OCI-LY3 (cell line): Measurements from ENCODE around the gene GKN2.

Experiments
- H2AFZ ChIP-seq: fragments of 200-600, 300-600 bp; shearing (Covaris generic); 2 replicates; pipeline ENCODE4 v1.6.0; 2014; ENCODE audit warnings: antibody characterized with exemption, low read depth, low read length
- H3K27ac ChIP-seq: fragments of 200-600, 300-600 bp; sonication (generic); 2 replicates; pipeline ENCODE4 v1.5.1; 2014; ENCODE audit warnings: mild to moderate bottlenecking, low read length, moderate library complexity, mixed read lengths
- H3K27me3 ChIP-seq: fragments of 200-600, 300-600 bp; sonication (generic); 2 replicates; pipeline ENCODE4 v1.6.1; 2014; ENCODE audit warnings: low read depth, low read length, mixed read lengths
- H3K36me3 ChIP-seq: fragments of 200-600, 300-600 bp; sonication (generic); replicated peaks from 2 replicates; pipeline ENCODE3; 2014; ENCODE audit warnings: low read depth, low read length, mixed read lengths
- H3K4me1 ChIP-seq: fragments of 300-600, 200-600 bp; sonication (generic); 2 replicates; pipeline ENCODE4 v1.6.1; 2014; ENCODE audit warnings: low read length, mixed read lengths
- H3K4me2 ChIP-seq: fragments of 200-600, 300-600 bp; sonication (generic); 2 replicates; pipeline ENCODE4 v1.6.1; 2014; ENCODE audit warnings: low read length, mixed read lengths
- H3K4me3 ChIP-seq: fragments of 300-600, 200-600 bp; sonication (generic); 2 replicates; pipeline ENCODE4 v1.5.1; 2014; ENCODE audit warnings: antibody characterized with exemption, mild to moderate bottlenecking, low read length, moderate library complexity
- H3K79me2 ChIP-seq: fragments of 300-600, 200-600 bp; shearing (Covaris generic); 2 replicates; pipeline ENCODE4 v1.6.1; 2014; ENCODE audit warnings: mild to moderate bottlenecking, low read length, mixed read lengths
- H3K9ac ChIP-seq: fragments of 300-600, 200-600 bp; shearing (Covaris generic); 2 replicates; pipeline ENCODE4 v1.6.0; 2014; ENCODE audit warnings: mild to moderate bottlenecking, low read length, moderate library complexity
- H3K9me3 ChIP-seq: fragments of 200-600, 300-600 bp; shearing (Covaris generic); 2 replicates; pipeline ENCODE4 v1.6.1; 2014; ENCODE audit warnings: low read length, mixed read lengths; ENCODE audit not compliant: insufficient read depth
- H4K20me1 ChIP-seq: fragments of 200-600, 300-600 bp; sonication (generic); 2 replicates; pipeline ENCODE4 v1.6.1; 2016; ENCODE audit warnings: low read length, mixed read lengths; ENCODE audit not compliant: insufficient read depth
- EZH2phosphoT487 ChIP-seq: fragments of 200-600 bp; shearing (Covaris generic); IDR thresholded peaks from 2 replicates; pipeline ENCODE4 v1.6.1; 2018; ENCODE audit warnings: antibody characterized with exemption, mixed run types, low read depth
- TF ChIP-seq, protein P1 (sequence below): fragments of 200-600, 300-600 bp; sonication (generic); IDR thresholded peaks from 2 replicates; pipeline ENCODE4 v1.5.1; 2014; ENCODE audit warnings: antibody characterized with exemption, low read length, low read depth

Gene GKN2, protein sequence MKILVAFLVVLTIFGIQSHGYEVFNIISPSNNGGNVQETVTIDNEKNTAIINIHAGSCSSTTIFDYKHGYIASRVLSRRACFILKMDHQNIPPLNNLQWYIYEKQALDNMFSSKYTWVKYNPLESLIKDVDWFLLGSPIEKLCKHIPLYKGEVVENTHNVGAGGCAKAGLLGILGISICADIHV

DNA sequence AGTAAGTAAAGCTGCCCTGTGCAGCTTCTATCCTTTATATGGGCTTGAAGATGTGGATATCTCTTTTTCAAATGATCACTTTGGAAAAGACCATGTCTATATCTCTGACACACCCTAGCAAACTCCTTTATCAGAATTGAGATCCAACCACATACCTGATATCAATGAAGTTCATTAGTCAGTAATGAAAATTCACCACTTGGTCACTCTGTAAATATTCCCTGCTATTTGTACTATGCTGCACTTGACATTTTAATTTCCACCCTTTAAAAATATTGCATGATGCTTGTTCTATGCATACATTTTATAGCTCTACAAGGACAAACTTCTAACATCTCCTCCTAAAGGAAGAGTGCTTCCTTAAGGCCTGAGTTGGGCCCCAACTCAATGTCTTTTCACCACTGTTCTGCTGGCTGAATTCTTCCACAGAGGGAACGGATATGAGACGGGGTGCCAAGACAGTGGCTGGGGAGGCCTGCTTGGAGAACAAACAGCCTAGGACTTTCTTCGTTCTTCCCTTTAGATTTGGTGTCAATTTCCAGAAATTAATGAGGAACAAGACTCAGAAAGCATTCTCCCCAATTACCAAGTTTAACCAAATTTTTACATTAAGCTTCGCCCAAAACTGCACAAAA, at the start of gene GKN2:
Gene GKN2, minus strand, starts transcription at position 7 of the 635 bp plus-strand sequence. CDS start 32 bp downstream, outside the sequence.
- TF ChIP-seq, protein P1, sequence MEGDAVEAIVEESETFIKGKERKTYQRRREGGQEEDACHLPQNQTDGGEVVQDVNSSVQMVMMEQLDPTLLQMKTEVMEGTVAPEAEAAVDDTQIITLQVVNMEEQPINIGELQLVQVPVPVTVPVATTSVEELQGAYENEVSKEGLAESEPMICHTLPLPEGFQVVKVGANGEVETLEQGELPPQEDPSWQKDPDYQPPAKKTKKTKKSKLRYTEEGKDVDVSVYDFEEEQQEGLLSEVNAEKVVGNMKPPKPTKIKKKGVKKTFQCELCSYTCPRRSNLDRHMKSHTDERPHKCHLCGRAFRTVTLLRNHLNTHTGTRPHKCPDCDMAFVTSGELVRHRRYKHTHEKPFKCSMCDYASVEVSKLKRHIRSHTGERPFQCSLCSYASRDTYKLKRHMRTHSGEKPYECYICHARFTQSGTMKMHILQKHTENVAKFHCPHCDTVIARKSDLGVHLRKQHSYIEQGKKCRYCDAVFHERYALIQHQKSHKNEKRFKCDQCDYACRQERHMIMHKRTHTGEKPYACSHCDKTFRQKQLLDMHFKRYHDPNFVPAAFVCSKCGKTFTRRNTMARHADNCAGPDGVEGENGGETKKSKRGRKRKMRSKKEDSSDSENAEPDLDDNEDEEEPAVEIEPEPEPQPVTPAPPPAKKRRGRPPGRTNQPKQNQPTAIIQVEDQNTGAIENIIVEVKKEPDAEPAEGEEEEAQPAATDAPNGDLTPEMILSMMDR = no peak
- no peak for TF ChIP-seq EZH2phosphoT487
- Histone ChIP-seq H3K27me3 (no peaks in the 10 kb centered on the region), H3K4me3 (no peak within 1 kb of the TSS), H3K9me3 (no peaks in the 10 kb centered on the region), H3K79me2 (no peaks in the 10 kb centered on the region), H3K36me3 (no peaks in the 10 kb centered on the region), H2AFZ (no peak within 1 kb of the TSS), H3K4me2 (peak within 1 kb of the TSS; percentile 39), H3K9ac (no peak within 1 kb of the TSS), H3K4me1 (peaks cover 25% of the 10 kb centered on the region), H3K27ac (no peak within 1 kb of the TSS), H4K20me1 (no peaks in the 10 kb centered on the region)

DNA sequence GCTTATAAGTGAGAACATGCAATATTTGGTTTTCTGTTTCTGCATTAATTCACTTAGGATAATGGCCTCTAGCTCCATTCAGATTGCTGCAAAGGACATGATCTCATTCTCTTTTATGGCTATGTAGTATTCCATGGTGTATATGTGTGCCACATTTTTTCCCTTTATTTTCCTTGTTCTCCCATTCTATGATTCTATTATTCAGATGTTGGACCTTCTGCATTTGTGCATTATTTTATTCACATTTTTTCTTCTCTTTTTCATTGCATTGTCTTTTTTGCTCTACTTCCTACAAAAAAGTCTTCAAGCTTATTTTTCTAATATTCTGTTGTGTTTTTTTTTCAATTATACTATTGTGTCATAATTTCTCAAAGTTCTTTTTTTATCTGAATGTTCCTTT, 49.2 kb upstream of the GKN2 start:
- no peak overlapping the region for H3K4me3 ChIP-seq

DNA sequence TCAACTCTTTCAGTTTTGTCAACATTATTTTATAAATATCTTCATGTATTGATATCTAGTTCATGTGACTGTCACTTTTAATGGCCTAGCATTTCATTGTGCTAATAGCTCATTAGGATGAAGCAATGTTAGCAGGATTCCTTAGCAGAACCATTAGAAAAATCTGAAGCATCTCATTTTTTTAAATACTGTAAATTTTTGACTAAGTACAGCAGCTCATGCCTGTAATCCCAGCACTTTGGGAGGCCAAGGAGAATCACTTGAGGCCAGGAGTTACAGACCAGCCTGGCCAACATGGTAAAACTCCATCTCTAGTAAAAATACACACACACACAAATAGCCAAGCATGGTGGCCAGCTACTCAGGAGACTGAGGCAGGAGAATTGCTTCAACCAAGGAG, 44.7 kb upstream of the GKN2 start:
- no peaks in the 10 kb centered on the region for H3K4me1 ChIP-seq
- H3K79me2 ChIP-seq = no peaks in the 10 kb centered on the region
- no peak overlapping the region for H3K9ac ChIP-seq
- no peaks in the 10 kb centered on the region for H3K9me3 ChIP-seq
- H3K4me2 ChIP-seq = no peak overlapping the region
- no peaks in the 10 kb centered on the region for H4K20me1 ChIP-seq
- no peak overlapping the region for H2AFZ ChIP-seq
- peaks cover 14% of the 10 kb centered on the region for H3K27me3 ChIP-seq
- TF ChIP-seq, protein P1 = no peak
- TF ChIP-seq EZH2phosphoT487 = no peak
- no peak overlapping the region for H3K27ac ChIP-seq
- no peak overlapping the region for H3K4me3 ChIP-seq
- H3K36me3 ChIP-seq = no peaks in the 10 kb centered on the region

More for the DNA sequence above, 49.2 kb upstream of the GKN2 start:
- Histone ChIP-seq H3K9ac (no peak overlapping the region), H3K9me3 (no peaks in the 10 kb centered on the region), H2AFZ (no peak overlapping the region), H3K4me1 (peaks cover 6% of the 10 kb centered on the region), H3K27me3 (peaks cover 4% of the 10 kb centered on the region; the same call in 1 of the 2 replicates), H3K79me2 (no peaks in the 10 kb centered on the region), H3K36me3 (no peaks in the 10 kb centered on the region), H4K20me1 (no peaks in the 10 kb centered on the region), H3K4me2 (no peak overlapping the region), H3K27ac (no peak overlapping the region)
- TF ChIP-seq EZH2phosphoT487 = no peak
- TF ChIP-seq, protein P1 = no peak

DNA sequence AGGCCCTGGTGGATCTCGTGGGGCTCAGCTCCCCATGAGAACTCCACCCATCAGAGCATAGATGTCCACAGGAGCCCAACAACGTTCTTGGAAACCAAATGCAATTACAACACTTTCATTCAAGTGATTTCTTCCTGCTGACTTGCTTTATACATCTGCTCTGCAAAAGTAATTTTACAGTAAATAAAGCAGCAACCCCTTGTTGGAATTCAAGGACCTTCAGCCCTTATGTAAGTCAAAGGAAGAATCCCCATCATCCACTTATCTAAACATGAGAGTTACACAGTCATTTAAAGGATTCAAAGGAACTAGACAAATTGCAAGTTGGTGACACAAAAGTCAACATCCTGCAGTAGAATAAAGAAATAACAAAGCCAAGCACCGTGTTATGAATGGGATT, 43.2 kb upstream of the GKN2 start:
- H3K79me2 ChIP-seq = no peaks in the 10 kb centered on the region
- H3K4me2 ChIP-seq = no peak overlapping the region
- no peaks in the 10 kb centered on the region for H3K4me1 ChIP-seq
- peaks cover 14% of the 10 kb centered on the region for H3K27me3 ChIP-seq
- H4K20me1 ChIP-seq = no peaks in the 10 kb centered on the region
- no peak overlapping the region for H3K4me3 ChIP-seq
- H3K27ac ChIP-seq = no peak overlapping the region
- no peak overlapping the region for H3K9ac ChIP-seq
- TF ChIP-seq EZH2phosphoT487 = no peak
- TF ChIP-seq, protein P1 = no peak
- no peak overlapping the region for H2AFZ ChIP-seq
- no peaks in the 10 kb centered on the region for H3K9me3 ChIP-seq
- H3K36me3 ChIP-seq = no peaks in the 10 kb centered on the region
